Esophagus (tissue), 2 donors: ENCODE data around the gene PTPRQ. TPM values are rescaled to one million over a fixed set of nuclear protein-coding genes. Genes with fewer than 3 reads are reported as not detected.
"Not testable (repeated sequence)": the region's sequence is repeated elsewhere in the genome, so short reads cannot be mapped to it uniquely, and the experiment has no call there.

ENCODE experiments used
- H3K27ac ChIP-seq, 2 donors: one replicate each; pipeline ENCODE4 v1.5.1; 2013; ENCODE audit warnings: low read depth in 2 of 2, mild to moderate bottlenecking in 2 of 2, inconsistent platforms in 1 of 2, low read length in 1 of 2, moderate library complexity in 1 of 2
- H3K27me3 ChIP-seq, 2 donors: one replicate each; pipeline ENCODE4 v1.6.1; 2013; ENCODE audit warnings: low read length in 2 of 2, control low read depth in 1 of 2, mild to moderate bottlenecking in 1 of 2; ENCODE audit not compliant: insufficient read depth in 2 of 2, control insufficient read depth in 1 of 2
- H3K36me3 ChIP-seq, 2 donors: one replicate each; pipeline ENCODE4 v1.6.1; 2013; ENCODE audit warnings: low read length in 1 of 2; ENCODE audit not compliant: control insufficient read depth in 2 of 2, insufficient read depth in 2 of 2
- H3K4me1 ChIP-seq, 2 donors: one replicate each; pipeline ENCODE4 v1.6.1; 2013; ENCODE audit warnings: low read length in 1 of 2; ENCODE audit not compliant: control insufficient read depth in 2 of 2, insufficient read depth in 2 of 2
- H3K4me3 ChIP-seq, 2 donors: one replicate each; pipeline ENCODE4 v1.5.1; 2013; ENCODE audit warnings: low read length in 2 of 2, mild to moderate bottlenecking in 2 of 2, low read depth in 1 of 2, moderate library complexity in 1 of 2
- H3K9me3 ChIP-seq, 2 donors: one replicate each; pipeline ENCODE4 v1.6.1; 2013; ENCODE audit warnings: mild to moderate bottlenecking in 2 of 2, low read depth in 1 of 2, low read length in 1 of 2, moderate library complexity in 1 of 2; ENCODE audit not compliant: control insufficient read depth in 2 of 2, insufficient read depth in 1 of 2
- WGBS, 2 donors: extraction: QIAGEN DNeasy Blood & Tissue Kit; methylation state at CpG; one replicate each; pipeline ENCODE4 v1.1.7; 2013; 5-methylcytosine and 5-hydroxymethylcytosine counted together
- polyA plus RNA-seq, 2 donors: library from polyadenylated mRNA; stranded (reverse); fragments of 200-250 nt; gene quantifications; one replicate each; pipeline ENCODE4 v1.2.3, GENCODE V29; 2013
- donor health status: healthy with polysubstance abuse.
- donor health status: Bipolar disorder and iron deficiency.

The PTPRQ gene
- polyA plus RNA-seq, 2 donors, result 0.20 to 0.22 TPM

DNA sequence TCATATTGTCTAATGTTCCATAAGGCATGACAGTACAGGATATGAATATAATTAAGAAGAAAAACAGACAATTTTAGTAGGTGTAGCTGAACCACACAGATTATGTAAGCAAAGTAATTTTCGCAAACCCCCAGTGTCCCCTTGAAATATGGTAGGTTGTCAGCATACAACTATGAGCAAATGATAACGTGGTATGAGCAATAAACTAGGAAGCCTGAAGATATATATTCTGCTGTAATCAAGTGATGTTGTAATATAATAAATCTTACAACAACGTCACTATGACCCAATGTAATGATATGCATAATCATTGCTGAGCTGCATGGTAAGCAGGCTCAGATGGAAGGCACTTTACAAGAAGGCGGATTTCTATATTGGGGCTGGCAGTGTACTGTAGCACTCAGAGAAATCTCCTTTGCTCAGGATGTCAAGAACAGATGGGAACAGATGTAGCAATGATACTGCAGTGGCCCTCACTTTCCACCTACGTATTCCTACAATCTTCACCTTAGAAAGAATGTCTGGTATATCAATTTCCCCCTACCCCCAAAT is 215.6 kb downstream of the PTPRQ start:
- Histone ChIP-seq H3K27me3 (no peaks in the 10 kb centered on the region), H3K9me3 (no peaks in the 10 kb centered on the region), H3K36me3 (no peaks in the 10 kb centered on the region), H3K4me1 (no peaks in the 10 kb centered on the region), H3K4me3 (no peak overlapping the region), H3K27ac (no peak overlapping the region)
- 77 to 79% methylated on average over 5 of the region's 5 CpGs for WGBS, 2 donors

DNA sequence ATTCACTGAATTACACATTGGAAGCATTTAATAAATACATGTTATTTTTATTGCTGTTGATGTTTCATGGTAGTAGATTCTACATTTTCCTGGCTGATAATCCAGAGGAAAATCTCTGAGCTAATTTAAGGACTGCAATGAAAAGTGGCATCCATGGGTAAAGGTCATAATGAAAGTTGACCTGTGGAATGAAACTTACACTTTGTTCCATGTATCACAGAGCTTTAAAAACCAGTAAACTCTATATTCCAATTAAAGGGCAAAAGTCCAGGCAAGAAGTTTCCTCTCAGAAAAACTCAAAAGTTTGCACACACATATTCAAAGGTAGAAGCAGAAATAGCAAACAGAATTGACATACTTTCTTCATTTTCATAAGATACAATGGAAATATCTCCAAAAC is 218.6 kb downstream of the PTPRQ start:
- no peak overlapping the region for H3K4me3 ChIP-seq
- no peaks in the 10 kb centered on the region for H3K36me3 ChIP-seq
- no peak overlapping the region for H3K27ac ChIP-seq
- H3K4me1 ChIP-seq, result no peaks in the 10 kb centered on the region
- H3K27me3 ChIP-seq, result no peaks in the 10 kb centered on the region
- H3K9me3 ChIP-seq, result no peaks in the 10 kb centered on the region

DNA sequence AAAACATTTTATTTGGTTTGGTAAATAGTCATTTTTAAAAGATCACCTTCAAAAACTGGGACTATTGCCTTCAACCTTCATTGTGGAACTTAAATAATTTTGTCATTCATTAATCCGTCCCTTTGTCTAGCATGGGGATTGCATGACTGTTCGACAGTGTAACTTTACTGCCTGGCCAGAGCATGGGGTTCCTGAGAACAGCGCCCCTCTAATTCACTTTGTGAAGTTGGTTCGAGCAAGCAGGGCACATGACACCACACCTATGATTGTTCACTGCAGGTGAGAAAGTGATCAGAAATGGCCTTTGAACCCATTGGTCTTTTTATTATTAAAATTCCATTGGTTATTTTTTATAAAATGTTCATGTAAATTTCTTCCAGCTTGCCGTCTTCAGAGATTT is 226.2 kb downstream of the PTPRQ start:
- 60 to 67% methylated on average over 5 of the region's 5 CpGs for whole genome bisulfite sequencing, 2 donors
- Histone ChIP-seq H3K36me3 (no peaks in the 10 kb centered on the region), H3K4me1 (no peaks in the 10 kb centered on the region), H3K9me3 (no peaks in the 10 kb centered on the region), H3K27ac (no peak overlapping the region), H3K4me3 (no peak overlapping the region), H3K27me3 (no peaks in the 10 kb centered on the region)

DNA sequence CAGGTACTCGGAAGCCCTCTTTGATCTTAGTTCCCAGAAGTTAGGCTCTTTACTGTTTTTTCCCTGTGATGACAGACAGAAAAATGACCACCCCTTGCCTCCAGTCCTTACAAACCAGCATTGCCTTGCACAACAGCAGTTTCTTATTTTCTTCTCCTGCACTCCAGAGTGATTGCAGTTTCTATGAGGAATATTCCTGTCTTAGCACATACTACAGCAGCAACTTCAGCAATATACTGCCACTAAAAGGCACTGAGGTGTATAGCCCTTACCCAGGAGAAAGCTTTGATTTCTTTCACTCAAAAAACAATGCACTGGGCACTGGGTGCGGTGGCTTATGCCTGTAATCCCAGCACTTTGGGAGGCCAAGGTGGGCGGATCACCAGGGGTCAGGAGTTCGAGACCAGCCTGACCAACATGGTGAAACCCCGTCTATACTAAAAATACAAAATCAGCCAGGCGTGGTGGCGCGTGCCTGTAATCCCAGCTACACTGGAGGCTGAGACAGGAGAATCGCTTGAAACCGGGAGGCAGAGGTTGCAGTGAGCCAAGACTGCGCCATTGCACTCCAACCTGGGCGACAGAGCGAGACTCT is 232.1 kb downstream of the PTPRQ start:
- not testable (repeated sequence) for H3K4me1 ChIP-seq, H3K4me3 ChIP-seq, H3K9me3 ChIP-seq, H3K27ac ChIP-seq, H3K36me3 ChIP-seq, H3K27me3 ChIP-seq
- WGBS, 2 donors, result 89 to 92% methylated on average over 13 of the region's 13 CpGs

DNA sequence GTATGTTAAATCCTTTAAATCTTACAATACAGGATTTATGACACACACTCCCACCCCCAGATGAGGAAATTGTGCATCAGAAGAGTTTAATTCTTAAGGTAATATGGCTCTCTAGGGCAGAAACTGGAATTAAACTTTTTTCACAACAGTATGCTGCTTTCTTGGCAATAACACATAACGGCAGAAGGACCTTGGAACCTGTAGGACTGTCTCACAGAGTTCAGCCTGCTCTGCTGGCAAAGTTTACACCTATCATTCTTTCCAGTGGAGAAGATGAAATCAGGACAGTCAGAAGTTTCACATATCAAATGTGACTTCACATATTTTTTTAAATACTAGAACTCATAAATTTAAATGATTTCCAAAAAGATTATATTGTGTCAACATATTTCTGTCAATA is 232.8 kb downstream of the PTPRQ start:
- H3K9me3 ChIP-seq, result no peaks in the 10 kb centered on the region
- 62 to 83% methylated on average over 1 of the region's 1 CpG for WGBS, 2 donors
- no peaks in the 10 kb centered on the region for H3K4me1 ChIP-seq
- no peaks in the 10 kb centered on the region for H3K27me3 ChIP-seq
- no peak overlapping the region for H3K4me3 ChIP-seq
- no peak overlapping the region for H3K27ac ChIP-seq
- H3K36me3 ChIP-seq, result no peaks in the 10 kb centered on the region

DNA sequence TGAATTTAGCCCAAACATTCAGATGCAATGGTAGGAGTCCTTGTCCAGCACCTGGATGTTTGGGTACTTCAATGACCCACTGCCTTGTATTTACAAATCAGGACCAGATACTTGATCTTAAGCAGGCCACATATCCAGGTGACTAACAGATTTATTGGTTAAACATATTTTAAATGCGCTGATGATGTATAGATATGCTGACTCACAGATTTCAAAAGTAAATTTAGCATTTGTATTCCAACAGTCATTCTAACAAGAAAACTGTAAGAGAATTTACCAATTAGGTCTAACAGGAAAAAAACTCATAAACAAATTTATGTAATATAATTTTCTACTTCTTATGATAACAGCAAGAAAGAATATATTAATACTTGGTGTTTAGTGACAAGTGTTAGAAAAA is 234.0 kb downstream of the PTPRQ start:
- Histone ChIP-seq H3K4me3 (no peak overlapping the region), H3K27me3 (no peaks in the 10 kb centered on the region), H3K36me3 (no peaks in the 10 kb centered on the region), H3K27ac (no peak overlapping the region), H3K9me3 (no peaks in the 10 kb centered on the region), H3K4me1 (no peaks in the 10 kb centered on the region)
- WGBS, 2 donors, result 95 to 96% methylated on average over 1 of the region's 1 CpG

DNA sequence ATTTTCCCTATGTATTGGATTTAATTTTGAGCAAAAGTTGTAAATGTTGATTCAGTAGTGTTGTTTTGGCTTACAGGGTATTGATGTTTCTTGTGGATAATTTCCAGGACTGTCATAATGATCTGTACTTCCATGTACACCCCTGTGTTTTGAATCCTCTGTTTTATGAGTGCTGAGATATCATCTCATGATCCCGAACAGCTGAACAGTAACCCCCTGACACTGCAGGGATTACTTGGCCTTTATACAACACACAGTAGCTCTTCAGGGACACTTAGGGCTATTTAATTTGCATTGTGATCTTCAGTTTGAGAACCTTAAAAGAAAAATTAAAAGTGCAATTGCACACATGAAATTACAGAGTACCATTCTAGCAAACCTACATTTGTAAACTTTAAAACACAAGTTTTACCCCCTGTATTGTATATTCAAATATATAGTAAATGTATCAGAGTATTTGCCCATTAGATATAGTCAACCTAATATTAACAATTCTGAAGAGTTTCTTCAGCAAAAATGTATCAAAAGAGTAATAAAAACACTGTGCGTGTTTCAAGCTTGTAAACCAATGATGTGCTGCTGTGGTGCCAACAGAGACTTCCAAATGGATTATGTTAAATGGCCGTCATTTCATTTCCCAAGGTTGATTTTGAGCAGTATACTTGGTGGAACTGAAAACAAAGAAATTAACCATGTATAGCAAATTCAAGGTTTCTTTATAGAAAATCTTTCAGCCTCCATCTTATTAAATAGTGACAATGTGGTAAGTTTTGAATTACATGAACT is 235.5 kb downstream of the PTPRQ start:
- no peak overlapping the region for H3K4me3 ChIP-seq
- 82 to 90% methylated on average over 3 of the region's 3 CpGs for WGBS, 2 donors
- H3K36me3 ChIP-seq, result no peaks in the 10 kb centered on the region
- no peaks in the 10 kb centered on the region for H3K27me3 ChIP-seq
- no peak overlapping the region for H3K27ac ChIP-seq
- H3K9me3 ChIP-seq, result no peaks in the 10 kb centered on the region
- H3K4me1 ChIP-seq, result no peaks in the 10 kb centered on the region

DNA sequence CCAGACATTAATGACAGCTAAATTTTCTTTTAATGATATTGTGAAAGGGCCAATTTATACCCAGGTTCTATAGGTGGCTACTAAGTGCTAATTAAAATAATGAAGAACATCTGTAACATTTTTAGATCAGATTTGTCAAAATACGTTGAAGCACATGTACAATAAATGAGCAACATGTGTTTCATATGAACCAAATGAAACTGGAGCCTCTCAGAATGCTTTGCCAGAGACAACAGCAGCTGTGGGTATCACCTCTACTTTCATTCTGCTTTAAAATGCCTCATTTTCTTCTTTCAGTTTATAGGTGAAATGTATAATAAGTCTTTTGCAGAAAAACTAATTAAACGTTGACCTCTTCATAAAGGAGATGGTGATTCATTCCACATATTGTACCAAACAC is 237.3 kb downstream of the PTPRQ start:
- no peak overlapping the region for H3K4me3 ChIP-seq
- WGBS, 2 donors, result 68 to 77% methylated on average over 2 of the region's 2 CpGs

DNA sequence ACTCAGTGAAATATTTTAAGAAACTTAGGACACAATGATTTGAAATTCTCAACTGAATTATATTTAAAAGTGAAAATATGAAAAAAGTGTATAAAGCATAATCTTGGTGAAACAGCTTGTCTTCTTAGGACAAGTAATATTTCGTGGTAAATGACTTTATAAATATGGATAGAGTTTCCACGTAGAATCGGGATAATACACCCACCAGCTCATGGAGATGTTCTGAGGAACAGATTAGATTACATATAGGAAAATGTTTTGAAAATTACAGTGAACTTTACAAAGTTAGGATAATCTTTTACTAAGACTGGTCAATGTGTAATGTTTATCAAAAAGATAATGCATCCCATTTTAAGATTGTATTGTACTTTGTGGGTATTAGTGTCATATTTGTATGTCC is 237.8 kb downstream of the PTPRQ start:
- Histone ChIP-seq H3K36me3 (no peaks in the 10 kb centered on the region), H3K9me3 (no peaks in the 10 kb centered on the region), H3K27ac (no peak overlapping the region), H3K4me3 (no peak overlapping the region), H3K27me3 (no peaks in the 10 kb centered on the region), H3K4me1 (no peaks in the 10 kb centered on the region)
- WGBS, 2 donors, result 80 to 84% methylated on average over 3 of the region's 3 CpGs

More for the DNA sequence above, 237.3 kb downstream of the PTPRQ start:
- Histone ChIP-seq H3K27me3 (no peaks in the 10 kb centered on the region), H3K36me3 (no peaks in the 10 kb centered on the region), H3K27ac (no peak overlapping the region), H3K4me1 (no peaks in the 10 kb centered on the region), H3K9me3 (no peaks in the 10 kb centered on the region)

DNA sequence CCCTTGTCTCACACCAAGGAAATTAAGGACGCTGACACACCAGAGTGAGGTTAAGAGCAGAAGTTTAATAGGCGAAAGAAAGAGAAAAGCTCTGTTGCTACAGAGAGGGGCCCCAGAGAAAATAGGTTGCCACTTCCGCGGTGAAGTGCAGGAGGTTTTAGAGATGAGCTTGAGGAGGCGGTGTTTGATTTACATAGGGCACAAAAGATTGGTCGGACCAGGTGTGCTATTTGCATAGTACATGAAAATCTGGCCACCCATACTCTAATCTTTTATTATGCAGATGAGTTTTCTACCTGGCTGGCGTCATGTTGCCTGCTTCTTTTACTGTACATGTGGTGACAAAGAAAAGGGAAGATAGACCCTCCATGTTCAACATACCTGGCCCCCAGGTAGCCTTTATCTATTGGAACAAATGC is 240.1 kb downstream of the PTPRQ start:
- Histone ChIP-seq H3K27ac (no peak overlapping the region), H3K4me1 (no peaks in the 10 kb centered on the region), H3K36me3 (no peaks in the 10 kb centered on the region), H3K9me3 (no peaks in the 10 kb centered on the region), H3K27me3 (no peaks in the 10 kb centered on the region), H3K4me3 (no peak overlapping the region)
- 42 to 53% methylated on average over 7 of the region's 7 CpGs for WGBS, 2 donors
